HepG2 (cell line): Measurements from ENCODE around the gene PPP1R16B. TPM values are rescaled to one million over a fixed set of nuclear protein-coding genes. Genes with fewer than 3 reads are reported as not detected.
A peak's percentile ranks its signal among the peaks of the same experiment; 100 is the strongest.

ENCODE experiments used
- ATF7 ChIP-seq, 2 experiments: fragments of 450-650 bp in 1 of 2; sonication (generic) in 1 of 2; formaldehyde crosslinking in 1 of 2; IDR thresholded peaks; 2 replicates each; pipeline versions ENCODE4 v1.4.0 to v1.6.1; 2016 to 2020; ENCODE audit warnings: antibody characterized with exemption in 1 of 2, mild to moderate bottlenecking in 1 of 2, missing genetic modification reagents in 1 of 2
- BHLHE40 ChIP-seq: IDR thresholded peaks from 2 replicates; pipeline ENCODE4 v1.6.1; 2011; ENCODE audit warnings: low read length, improper control_type of control experiment
- GLI4 ChIP-seq: sonication (generic); formaldehyde crosslinking; IDR thresholded peaks from 2 replicates; pipeline ENCODE4 v1.5.1; 2020; ENCODE audit warnings: missing genetic modification reagents, mild to moderate bottlenecking, moderate library complexity, borderline replicate concordance
- GPN1 ChIP-seq: sonication (generic); formaldehyde crosslinking; IDR thresholded peaks from 2 replicates; pipeline ENCODE4 v1.5.1; 2020; ENCODE audit warnings: missing genetic modification reagents, borderline replicate concordance
- HDAC1 ChIP-seq: sonication (generic); formaldehyde crosslinking; IDR thresholded peaks from 2 replicates; pipeline ENCODE4 v1.5.1; 2020; ENCODE audit warnings: mild to moderate bottlenecking, missing genetic modification reagents
- HIC2 ChIP-seq: sonication (generic); formaldehyde crosslinking; IDR thresholded peaks from 2 replicates; pipeline ENCODE4 v1.9.0; 2022; ENCODE audit warnings: low read depth, missing genetic modification reagents
- HINFP ChIP-seq: sonication (generic); formaldehyde crosslinking; IDR thresholded peaks from 2 replicates; pipeline ENCODE4 v1.4.0; 2020; ENCODE audit warnings: low read depth, mild to moderate bottlenecking, missing genetic modification reagents
- HNRNPK ChIP-seq: fragments of 200-400 bp; formaldehyde crosslinking; IDR thresholded peaks from 2 replicates; pipeline ENCODE4 v1.6.1; 2018; ENCODE audit warnings: low read length, low read depth, moderate library complexity, mild to moderate bottlenecking; ENCODE audit not compliant: poor library complexity, severe bottlenecking
- KAT8 ChIP-seq: IDR thresholded peaks from 2 replicates; pipeline ENCODE4 v1.6.1; 2016; ENCODE audit warnings: missing genetic modification reagents, missing compliant biosample characterization
- KMT2B ChIP-seq: IDR thresholded peaks from 2 replicates; pipeline ENCODE4 v1.6.1; 2016; ENCODE audit warnings: missing genetic modification reagents, missing compliant biosample characterization
- MATR3 ChIP-seq: sonication (generic); formaldehyde crosslinking; IDR thresholded peaks from 2 replicates; pipeline ENCODE4 v1.4.0; 2020; ENCODE audit warnings: missing genetic modification reagents
- NCOA1 ChIP-seq: sonication (generic); formaldehyde crosslinking; IDR thresholded peaks from 2 replicates; pipeline ENCODE4 v1.9.0; 2021; ENCODE audit warnings: missing genetic modification reagents
- PCBP2 ChIP-seq: fragments of 200-400 bp; formaldehyde crosslinking; optimal IDR thresholded peaks from 2 replicates; pipeline ENCODE3; 2018; ENCODE audit warnings: low read length, low read depth; ENCODE audit not compliant: poor library complexity, severe bottlenecking
- ZHX2 ChIP-seq, 2 experiments: sonication (generic) in 1 of 2; formaldehyde crosslinking in 1 of 2; IDR thresholded peaks; 2 replicates each; pipeline versions ENCODE4 v1.6.1 to v1.9.0; 2014 to 2022; ENCODE audit warnings: antibody characterized with exemption in 1 of 2, borderline replicate concordance in 1 of 2, inconsistent platforms in 1 of 2, low read depth in 1 of 2, missing genetic modification reagents in 1 of 2
- ZNF33A ChIP-seq: sonication (generic); formaldehyde crosslinking; IDR thresholded peaks from 2 replicates; pipeline ENCODE4 v1.5.1; 2020; ENCODE audit warnings: missing genetic modification reagents, mild to moderate bottlenecking, moderate library complexity, borderline replicate concordance
- ZNF562 ChIP-seq: sonication (generic); formaldehyde crosslinking; IDR thresholded peaks from 2 replicates; pipeline ENCODE4 v1.8.0; 2022; ENCODE audit warnings: missing genetic modification reagents, borderline replicate concordance
- ZNF589 ChIP-seq: sonication (generic); formaldehyde crosslinking; conservative IDR thresholded peaks from 2 replicates; pipeline ENCODE4 v1.8.0; 2022; ENCODE audit warnings: mild to moderate bottlenecking, moderate library complexity, missing genetic modification reagents
- ZNF652 ChIP-seq: IDR thresholded peaks from 2 replicates; pipeline ENCODE4 v1.6.1; 2016; ENCODE audit warnings: low read depth, borderline replicate concordance
- ZNF879 ChIP-seq: sonication (generic); formaldehyde crosslinking; IDR thresholded peaks from 2 replicates; pipeline ENCODE4 v1.8.1; 2023; ENCODE audit warnings: missing genetic modification reagents
- polyA plus RNA-seq, 8 experiments: library from polyadenylated mRNA; depleted of rRNA in 3 of 8; stranded (reverse) in 7 of 8; unstranded in 1 of 8; fragments of >200 nt; fragmentation: Illumina TruSeq in 4 of 8; extraction: Trizol in 4 of 8; gene quantifications; 2 replicates each; pipeline versions ENCODE4 v1.2.1 to v1.2.3, GENCODE V29; 2011 to 2016; ENCODE audit warnings: low read depth in 4 of 8, missing spikeins in 1 of 8, mixed read lengths in 1 of 8; ENCODE audit not compliant: insufficient read depth in 1 of 8
- total RNA-seq, 5 experiments: library from RNA; depleted of rRNA; stranded (reverse); fragments of >200 nt; fragmentation: Illumina TruSeq; extraction: Trizol; gene quantifications; 2 replicates each; pipeline ENCODE4 v1.2.3, GENCODE V29; 2016; ENCODE audit warnings: low read depth in 1 of 5

PPP1R16B gene
- total and polyA plus RNA-seq, 2 of the 13 experiments (the other 11 are each of a cell fraction or from before 2014, with no cell fraction given) = 0.02 to 0.11 TPM

DNA sequence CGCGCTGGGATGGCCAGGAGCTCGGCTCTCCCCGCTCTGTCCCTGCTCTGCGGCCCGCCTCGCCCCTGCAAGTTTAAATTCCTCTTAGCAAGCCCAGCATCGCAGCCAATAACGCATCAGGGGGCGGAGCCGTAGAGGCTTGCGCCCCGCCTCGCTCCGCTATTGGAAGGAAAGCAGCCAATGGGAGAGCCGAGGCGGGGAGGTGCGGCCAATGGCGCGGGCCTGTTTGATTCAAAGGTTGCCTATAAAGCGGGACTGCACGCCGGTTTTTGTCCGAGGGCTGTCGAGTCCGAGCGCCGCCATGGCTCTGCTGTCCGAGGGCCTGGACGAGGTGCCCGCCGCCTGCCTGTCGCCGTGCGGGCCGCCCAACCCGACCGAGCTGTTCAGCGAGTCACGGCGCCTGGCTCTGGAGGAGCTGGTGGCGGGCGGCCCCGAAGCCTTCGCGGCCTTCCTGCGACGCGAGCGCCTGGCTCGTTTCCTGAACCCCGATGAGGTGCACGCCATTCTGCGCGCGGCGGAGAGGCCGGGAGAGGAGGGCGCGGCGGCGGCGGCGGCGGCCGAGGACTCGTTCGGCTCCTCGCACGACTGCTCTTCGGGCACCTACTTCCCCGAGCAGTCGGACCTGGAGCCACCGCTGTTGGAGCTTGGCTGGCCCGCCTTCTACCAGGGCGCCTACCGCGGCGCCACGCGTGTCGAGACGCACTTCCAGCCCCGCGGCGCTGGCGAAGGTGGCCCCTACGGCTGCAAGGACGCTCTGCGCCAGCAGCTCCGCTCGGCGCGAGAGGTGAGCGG is 120.8 kb downstream of the PPP1R16B start, which contains the start of gene FAM83D (continued):
- TF ChIP-seq ZNF652 (CRISPR knock-in tag) = no peak
- TF ChIP-seq ZNF562 (CRISPR knock-in tag) = no peak; the same call in 1 of the 2 replicates
- TF ChIP-seq GPN1 (CRISPR knock-in tag) = peak; percentile 9; the same call in 1 of the 2 replicates
- TF ChIP-seq ZHX2 (IDR thresholded peaks at IDR 0.05; ENCODE audit: low read depth) = no peak; the same call in none of the 2 replicates
- TF ChIP-seq ZHX2 (CRISPR knock-in tag; IDR thresholded peaks at IDR 0.05; ENCODE audit: borderline replicate concordance) = no peak
- TF ChIP-seq MATR3 (CRISPR knock-in tag) = peak; percentile 89; the same call in 1 of the 2 replicates
- no peak for TF ChIP-seq HIC2 (CRISPR knock-in tag)
- TF ChIP-seq GLI4 = peak; percentile 94; the same call in 1 of the 2 replicates
- TF ChIP-seq KAT8 (CRISPR knock-in tag) = peak; percentile 90
- no peak for TF ChIP-seq PCBP2
- peak; percentile 85 for TF ChIP-seq KMT2B (CRISPR knock-in tag)
- TF ChIP-seq HNRNPK = no peak
- peak; percentile 78 for TF ChIP-seq ZNF879 (CRISPR knock-in tag)
- TF ChIP-seq HINFP (CRISPR knock-in tag) = no peak; the same call in none of the 2 replicates
- no peak for TF ChIP-seq NCOA1 (CRISPR knock-in tag)
- 0 out of 2 replicates have a peak, but pooled peaks have one; percentile 5 for TF ChIP-seq BHLHE40
- peak; percentile 97 for TF ChIP-seq ZNF589
- TF ChIP-seq ZNF33A (CRISPR knock-in tag) = peak; percentile 70; the same call in 1 of the 2 replicates
- TF ChIP-seq HDAC1 (CRISPR knock-in tag) = peak; percentile 100
- no peak for TF ChIP-seq ATF7 (IDR thresholded peaks at IDR 0.05)
- TF ChIP-seq ATF7 (CRISPR knock-in tag; IDR thresholded peaks at IDR 0.05) = peak; percentile 14; the same call in 1 of the 2 replicates
